ENCODE results near the gene CAPZB. TPM values are rescaled to one million over a fixed set of nuclear protein-coding genes. Genes with fewer than 3 reads are reported as not detected.

Gene CAPZB
- total RNA-seq (ENCODE audit: unreplicated experiment): 326 TPM
- long read RNA-seq, transcript CAPZB-201 (9 exons, 858 nt): major isoform, 93 of 101 reads
- long read RNA-seq, partial matches to known transcripts: 2 of 101 reads
- long read RNA-seq, other reads (novel, unspliced or antisense): 2 of 101 reads

- Mint-ChIP-seq H3K27me3 (ENCODE audit: unreplicated experiment) (peaks cover 4% of the 10 kb centered on the region), H3K4me1 (ENCODE audit: low read depth, unreplicated experiment) (peaks cover 38% of the 10 kb centered on the region), H3K9me3 (ENCODE audit: unreplicated experiment) (peaks cover 12% of the 10 kb centered on the region), H3K36me3 (ENCODE audit: unreplicated experiment) (no peaks in the 10 kb centered on the region), H3K27ac (ENCODE audit: unreplicated experiment) (peak within 1 kb of the TSS; percentile 92), H3K4me3 (ENCODE audit: unreplicated experiment) (peak within 1 kb of the TSS; percentile 98)
- DNase-seq: peak; percentile 96
- no peak for TF ChIP-seq CTCF (IDR thresholded peaks at IDR 0.05; ENCODE audit: partially characterized antibody, unreplicated experiment)
Measured at GRCh38 chr1:19485362-19486187, at the start of gene CAPZB. Gene CAPZB, minus strand, starts transcription at chr1:19485539. Its CDS starts 101 bp downstream, at chr1:19485438.

GRCh38 chr1:19534281-19534680 lies 48.9 kb upstream of the CAPZB start:
- Mint-ChIP-seq H3K9me3 (ENCODE audit: unreplicated experiment) (no peaks in the 10 kb centered on the region), H3K36me3 (ENCODE audit: unreplicated experiment) (peaks cover 5% of the 10 kb centered on the region), H3K4me1 (ENCODE audit: low read depth, unreplicated experiment) (no peaks in the 10 kb centered on the region), H3K4me3 (ENCODE audit: unreplicated experiment) (no peak overlapping the region), H3K27ac (ENCODE audit: unreplicated experiment) (no peak overlapping the region), H3K27me3 (ENCODE audit: unreplicated experiment) (peaks cover 6% of the 10 kb centered on the region)
- TF ChIP-seq CTCF (IDR thresholded peaks at IDR 0.05; ENCODE audit: partially characterized antibody, unreplicated experiment): no peak
- no peak for DNase-seq

- peaks cover 6% of the 10 kb centered on the region for H3K27me3 Mint-ChIP-seq (ENCODE audit: unreplicated experiment)
- no peak overlapping the region for H3K4me3 Mint-ChIP-seq (ENCODE audit: unreplicated experiment)
- peaks cover 5% of the 10 kb centered on the region for H3K36me3 Mint-ChIP-seq (ENCODE audit: unreplicated experiment)
- H3K4me1 Mint-ChIP-seq (ENCODE audit: low read depth, unreplicated experiment): no peaks in the 10 kb centered on the region
- no peaks in the 10 kb centered on the region for H3K9me3 Mint-ChIP-seq (ENCODE audit: unreplicated experiment)
- DNase-seq: no peak
- no peak for TF ChIP-seq CTCF (IDR thresholded peaks at IDR 0.05; ENCODE audit: partially characterized antibody, unreplicated experiment)
- no peak overlapping the region for H3K27ac Mint-ChIP-seq (ENCODE audit: unreplicated experiment)
Measured at GRCh38 chr1:19533626-19534025, 48.3 kb upstream of the CAPZB start.

- H3K9me3 Mint-ChIP-seq (ENCODE audit: unreplicated experiment): no peaks in the 10 kb centered on the region
- DNase-seq: no peak
Measured at GRCh38 chr1:19532519-19532918, 47.2 kb upstream of the CAPZB start.

More at GRCh38 chr1:19532519-19532918, 47.2 kb upstream of the CAPZB start:
- Mint-ChIP-seq H3K4me1 (ENCODE audit: low read depth, unreplicated experiment) (no peaks in the 10 kb centered on the region), H3K27ac (ENCODE audit: unreplicated experiment) (no peak overlapping the region), H3K4me3 (ENCODE audit: unreplicated experiment) (no peak overlapping the region), H3K27me3 (ENCODE audit: unreplicated experiment) (peaks cover 6% of the 10 kb centered on the region), H3K36me3 (ENCODE audit: unreplicated experiment) (peaks cover 5% of the 10 kb centered on the region)
- no peak for TF ChIP-seq CTCF (IDR thresholded peaks at IDR 0.05; ENCODE audit: partially characterized antibody, unreplicated experiment)
